K562 (cell line): Measurements from ENCODE around the gene GMIP. TPM values are rescaled to one million over a fixed set of nuclear protein-coding genes. Genes with fewer than 3 reads are reported as not detected.

Experiments
- ATAC-seq: fragments of 200-7000 bp; cut with Tn5 transposase; 3 replicates; pipeline ENCODE4 v1.9.1; 2020; ENCODE audit warnings: moderate library complexity
- BruUV-seq: library from RNA; stranded (reverse); fragments of 400-500 nt; replicated peaks from 2 replicates; lab custom pipeline; 2021; lab: Mats Ljungman, UMichigan
- CTCF ChIA-PET: fragments of 300-600 bp; formaldehyde crosslinking; extraction: SDS; loops from one replicate; lab custom pipeline; 2021; ENCODE audit warnings: low intra/inter-chr PET ratio; lab: Yijun Ruan, JAX
- POLR2A ChIA-PET: fragments of 300-600, 350-650 bp; sonication (Branson Sonifier 250); formaldehyde crosslinking; extraction: SDS; loops from one replicate; lab custom pipeline; 2021; ENCODE audit warnings: antibody characterized with exemption, inconsistent platforms; lab: Yijun Ruan, JAX
- DNase-seq, 4 experiments: peaks; one replicate each; pipeline versions ENCODE4 v3.0.0 to v3.0.0-alpha.2; 2011 to 2018; ENCODE audit warnings: low spot score in 3 of 4, mixed read lengths in 3 of 4; ENCODE audit errors: extremely low read depth in 1 of 4
- FAIRE-seq: peaks from 2 replicates; lab custom pipeline; 2011; peaks lifted over from hg19 to GRCh38; lab: Jason Lieb, UNC
- H2AFZ ChIP-seq: 2 replicates; pipeline ENCODE4 v1.6.0; 2011; ENCODE audit warnings: low read depth, low read length, control low read depth, inconsistent platforms
- H3K27ac ChIP-seq: fragments of 200-600 bp; 3 replicates; pipeline ENCODE4 v1.8.0; 2011; ENCODE audit warnings: low read depth, mild to moderate bottlenecking, control low read depth, inconsistent platforms, low read length, moderate library complexity, mixed read lengths; ENCODE audit errors: extremely low read depth
- H3K27me3 ChIP-seq, 2 experiments: fragments of 300-600 bp in 1 of 2; 2 replicates in 1 of 2; 3 replicates in 1 of 2; pipeline versions ENCODE4 v1.6.0 to v1.8.0; 2011; ENCODE audit warnings: inconsistent platforms in 2 of 2, low read length in 2 of 2, mild to moderate bottlenecking in 1 of 2, mixed read lengths in 1 of 2, moderate library complexity in 1 of 2; ENCODE audit not compliant: control insufficient read depth in 2 of 2, insufficient read depth in 2 of 2
- H3K36me3 ChIP-seq: fragments of 300-600 bp; 3 replicates; pipeline ENCODE4 v1.8.0; 2011; ENCODE audit warnings: mild to moderate bottlenecking, low read length, inconsistent platforms; ENCODE audit not compliant: control insufficient read depth, insufficient read depth
- H3K4me1 ChIP-seq, 2 experiments: fragments of 200-600 bp in 1 of 2; replicated peaks in 1 of 2; 2 replicates in 1 of 2; 3 replicates in 1 of 2; pipeline versions ENCODE4 v1.5.1 to v1.8.0; 2011; ENCODE audit warnings: inconsistent platforms in 2 of 2, low read length in 2 of 2, mild to moderate bottlenecking in 1 of 2, mixed read lengths in 1 of 2, moderate library complexity in 1 of 2; ENCODE audit not compliant: control insufficient read depth in 2 of 2, insufficient read depth in 2 of 2
- H3K4me2 ChIP-seq: 2 replicates; pipeline ENCODE4 v1.6.1; 2011; ENCODE audit warnings: low read length, control low read depth, inconsistent platforms, mixed read lengths; ENCODE audit not compliant: insufficient read depth
- H3K4me3 ChIP-seq: fragments of 200-600 bp; sonication (generic), shearing (Covaris generic); 2 replicates; pipeline ENCODE4 v1.5.1; 2016; ENCODE audit warnings: control low read depth, inconsistent platforms
- H3K79me2 ChIP-seq: fragments of 200-600 bp; 3 replicates; pipeline ENCODE4 v1.8.0; 2011; ENCODE audit warnings: low read length, inconsistent platforms; ENCODE audit not compliant: control insufficient read depth, insufficient read depth
- H3K9ac ChIP-seq, 2 experiments: 2 replicates each; pipeline versions ENCODE4 v1.6.0 to v1.6.1; 2011; ENCODE audit warnings: low read depth in 2 of 2, low read length in 2 of 2, control low read depth in 1 of 2, inconsistent platforms in 1 of 2, mild to moderate bottlenecking in 1 of 2, mixed read lengths in 1 of 2; ENCODE audit not compliant: insufficient read depth in 1 of 2
- H3K9me1 ChIP-seq: one replicate; pipeline ENCODE4 v1.6.0; 2011; ENCODE audit warnings: inconsistent platforms, mild to moderate bottlenecking, low read length, moderate library complexity; ENCODE audit not compliant: control insufficient read depth, insufficient read depth
- H3K9me3 ChIP-seq: replicated peaks from 2 replicates; pipeline ENCODE4 v1.5.1; 2011; ENCODE audit warnings: low read depth, low read length, inconsistent platforms; ENCODE audit not compliant: control insufficient read depth, insufficient read depth
- H4K20me1 ChIP-seq: replicated peaks from 2 replicates; pipeline ENCODE4 v1.6.1; 2011; ENCODE audit warnings: low read length, inconsistent platforms, mixed read lengths; ENCODE audit not compliant: control insufficient read depth, insufficient read depth
- BRD4 ChIP-seq: fragments of 200-600 bp; sonication (generic); IDR thresholded peaks from 2 replicates; pipeline ENCODE4 v1.6.1; 2017; ENCODE audit warnings: inconsistent platforms
- CREB1 ChIP-seq, 2 experiments: sonication (generic) in 1 of 2; formaldehyde crosslinking in 1 of 2; IDR thresholded peaks; 2 replicates each; pipeline versions ENCODE4 v1.6.1 to v1.8.0; 2012 to 2022; ENCODE audit warnings: inconsistent platforms in 1 of 2, mild to moderate bottlenecking in 1 of 2, missing genetic modification reagents in 1 of 2, moderate library complexity in 1 of 2
- CTCF ChIP-seq, 3 experiments: IDR thresholded peaks in 2 of 3; conservative IDR thresholded peaks in 1 of 3; 2 replicates each; pipeline ENCODE4 v1.5.1; 2011 to 2012; ENCODE audit warnings: low read length in 3 of 3, mild to moderate bottlenecking in 3 of 3, control low read depth in 2 of 3, improper control_type of control experiment in 1 of 3, inconsistent platforms in 1 of 3, low read depth in 1 of 3, mixed read lengths in 1 of 3, moderate library complexity in 1 of 3; ENCODE audit not compliant: insufficient read depth in 2 of 3
- EGR1 ChIP-seq: fragments of 450-650 bp; conservative IDR thresholded peaks from 2 replicates; pipeline ENCODE4 v1.6.1; 2017; ENCODE audit warnings: mild to moderate bottlenecking
- ETS1 ChIP-seq: conservative IDR thresholded peaks from 2 replicates; pipeline ENCODE4 v1.6.1; 2011; ENCODE audit warnings: low read depth, mild to moderate bottlenecking, low read length; ENCODE audit not compliant: control insufficient read depth
- LARP7 ChIP-seq: fragments of 450-650 bp; IDR thresholded peaks from 2 replicates; pipeline ENCODE4 v1.6.1; 2016
- POU5F1 ChIP-seq: fragments of 150-350 bp; IDR thresholded peaks from 2 replicates; pipeline ENCODE4 v1.6.1; 2014; ENCODE audit warnings: borderline replicate concordance, low read length, low read depth, mild to moderate bottlenecking; ENCODE audit not compliant: partially characterized antibody
- SAFB ChIP-seq: fragments of 200-400 bp; formaldehyde crosslinking; IDR thresholded peaks from 2 replicates; pipeline ENCODE4 v1.6.1; 2017; ENCODE audit warnings: low read depth, low read length, borderline replicate concordance
- SMARCE1 ChIP-seq: fragments of 450-650 bp; IDR thresholded peaks from 2 replicates; pipeline ENCODE4 v1.7.1; 2016; ENCODE audit warnings: mild to moderate bottlenecking
- YY1 ChIP-seq, 3 experiments: IDR thresholded peaks; 2 replicates each; pipeline ENCODE4 v1.6.1; 2011; ENCODE audit warnings: low read length in 2 of 3, mild to moderate bottlenecking in 2 of 3, moderate library complexity in 2 of 3, borderline replicate concordance in 1 of 3, control low read depth in 1 of 3, low read depth in 1 of 3; ENCODE audit not compliant: insufficient read depth in 3 of 3, insufficient replicate concordance in 2 of 3, control insufficient read depth in 1 of 3, insufficient read length in 1 of 3; ENCODE audit errors: extremely low read depth in 1 of 3
- ZFPM2 ChIP-seq: fragments of 250-450 bp; sonication (Bioruptor Pico); IDR thresholded peaks from 2 replicates; pipeline ENCODE4 v1.5.1; 2022; ENCODE audit warnings: mild to moderate bottlenecking
- ZNF140 ChIP-seq: fragments of 250-450 bp; sonication (Bioruptor Pico); IDR thresholded peaks from 2 replicates; pipeline ENCODE4 v1.8.0; 2021; ENCODE audit warnings: moderate library complexity, mild to moderate bottlenecking, inconsistent platforms
- WGBS: fragments of 100-300 bp; shearing (Covaris generic); methylation state at CpG from one replicate; pipeline ENCODE4 v1.1.6; 2016; ENCODE audit warnings: low coverage, mixed read lengths; ENCODE audit not compliant: insufficient coverage; ENCODE audit errors: missing lambda C conversion rate; 5-methylcytosine and 5-hydroxymethylcytosine counted together
- in situ Hi-C: fragments of 300-500 bp; cut with MboI; formaldehyde crosslinking; loops from 4 replicates; pipeline ENCODE4 v1.15.0; 2018; ENCODE audit warnings: inconsistent platforms, mixed read lengths
- intact Hi-C: fragments of 100-400 bp; cut with micrococcal nuclease; formaldehyde crosslinking; loops from 2 replicates; pipeline ENCODE4 v1.14.2; 2022
- polyA plus RNA-seq, 8 experiments: library from polyadenylated mRNA; depleted of rRNA in 4 of 8; stranded (reverse) in 5 of 8; unstranded in 3 of 8; fragments of >200 nt; fragmentation: Nextera tagmentation in 2 of 8; fragmentation: Illumina TruSeq in 1 of 8; extraction: Ambion mirVana in 2 of 8; extraction: Trizol in 1 of 8; gene quantifications; 2 replicates each; pipeline versions ENCODE4 v1.2.1 to v1.2.3, GENCODE V29; 2011 to 2014; ENCODE audit warnings: inconsistent platforms in 1 of 8, missing spikeins in 1 of 8
- total RNA-seq, 7 experiments: library from RNA; depleted of rRNA in 6 of 7; stranded (reverse); fragments of >200 nt in 6 of 7; fragmentation: Illumina TruSeq in 2 of 7; extraction: Trizol in 2 of 7; gene quantifications; 2 replicates each; pipeline versions ENCODE4 v1.2.1 to v1.2.3, GENCODE V29; 2011 to 2021; ENCODE audit warnings: low replicate concordance in 1 of 7
- TF ChIP-seq, protein P1 (sequence below), 3 experiments: fragments of 200-800 bp in 1 of 3; sonication (Bioruptor generic) in 1 of 3; sonication (generic) in 1 of 3; formaldehyde crosslinking in 1 of 3; IDR thresholded peaks; 2 replicates each; pipeline versions ENCODE4 v1.6.1 to v1.8.0; 2016 to 2022; ENCODE audit warnings: mild to moderate bottlenecking in 2 of 3, missing compliant biosample characterization in 2 of 3, missing genetic modification characterization in 2 of 3, missing genetic modification reagents in 1 of 3

Gene GMIP
- total and polyA plus RNA-seq, 9 of the 15 experiments (the other 6 are each of a cell fraction or from before 2014, with no cell fraction given) = 0.14 to 15.8 (median 3.2) TPM

DNA sequence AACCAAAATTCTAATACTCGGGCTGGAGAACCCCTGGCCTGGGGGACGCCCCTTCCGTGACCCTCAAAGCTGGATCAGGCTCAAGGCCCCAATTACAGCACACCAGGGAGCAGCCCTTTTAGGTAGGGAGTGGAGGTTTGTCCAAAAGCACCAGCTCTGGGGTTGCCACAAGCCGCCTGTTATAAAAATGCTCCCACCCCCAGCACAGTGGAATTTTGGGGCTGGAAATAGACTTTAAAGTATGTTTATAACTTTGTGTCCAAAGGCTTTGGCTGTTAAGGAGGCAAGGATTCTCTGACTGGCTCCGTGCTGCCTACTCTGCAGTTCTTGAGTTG, 564 bp upstream of the GMIP start (continued):
- TF ChIP-seq CTCF (IDR thresholded peaks at IDR 0.05 in 2 of 3, conservative IDR thresholded peaks at IDR 0.05 in 1 of 3; ENCODE audit: insufficient read depth in 2 of 3, low read depth in 1 of 3, low read length in 3 of 3) = 0 out of 6 replicates have a peak, but pooled peaks of 1 of the 3 experiments have one; percentile 8

- peak; percentile 45 for ATAC-seq
- CTCF ChIA-PET = interaction anchor here (0.7 to 1.8 kb wide), 4 partner anchors 79 to 127 kb away, joined by 3 to 30 read pairs (median 4); partner anchors contain the start of gene NDUFA13
- H3K9me1 ChIP-seq = no peaks in the 10 kb centered on the region
Observed at GRCh38 chr19:19642506-19643157, 825 bp downstream of the GMIP start.

More at GRCh38 chr19:19642506-19643157, 825 bp downstream of the GMIP start:
- FAIRE-seq (peak; percentile 72), DNase-seq (peak; percentile 16 to 47 (median 40))
- Histone ChIP-seq H3K79me2 (peaks cover 3% of the 10 kb centered on the region; the same call in 1 of the 3 replicates), H3K4me3 (peak overlapping the region; percentile 84), H3K4me1 (peaks cover 3 to 24% of the 10 kb centered on the region in 2 experiments; a peak in 3 of 5 replicates), H3K4me2 (peak overlapping the region; percentile 85), H3K27ac (peak overlapping the region; percentile 75), H2AFZ (peak overlapping the region; percentile 83), H3K36me3 (peaks cover 35% of the 10 kb centered on the region; the same call in 2 of the 3 replicates), H3K9me3 (no peaks in the 10 kb centered on the region), H3K27me3 (no peaks in the 10 kb centered on the region), H4K20me1 (no peaks in the 10 kb centered on the region)
- BruUV-seq = no TSS peak
- intact Hi-C loops = loop anchor here (2.0 to 5.0 kb wide), 2 partner anchors 90 to 110 kb away; no protein-coding TSS in a partner anchor
- in situ Hi-C loops = loop anchor here (25.0 kb wide), 1 partner anchor 105 kb away; the partner anchor contains the start of genes CILP2 and YJEFN3
- POLR2A ChIA-PET = interaction anchor here (0.6 kb wide), 1 partner anchor 93 kb away, joined by 3 read pairs; no protein-coding TSS in a partner anchor
- TF ChIP-seq CREB1 (IDR thresholded peaks at IDR 0.05) (no peak), CREB1 (CRISPR knock-in tag; IDR thresholded peaks at IDR 0.05) (no peak), BRD4 (peak; percentile 8; the same call in 1 of the 2 replicates), ZNF140 (CRISPR knock-in tag) (no peak), ETS1 (0 out of 2 replicates have a peak, but pooled peaks have one; percentile 39), POU5F1 (no peak), ZFPM2 (CRISPR knock-in tag) (no peak), SMARCE1 (0 out of 2 replicates have a peak, but pooled peaks have one; percentile 11), LARP7 (no peak), EGR1 (peak; percentile 47), YY1 (IDR thresholded peaks at IDR 0.05; ENCODE audit: borderline replicate concordance in 1 of 3, control insufficient read depth in 1 of 3, extremely low read depth in 1 of 3, insufficient read depth in 3 of 3, insufficient read length in 1 of 3, insufficient replicate concordance in 2 of 3, low read depth in 1 of 3, low read length in 2 of 3) (peak in 1 of 3 experiments; percentile 1), SAFB (no peak)
- TF ChIP-seq, protein P1, sequence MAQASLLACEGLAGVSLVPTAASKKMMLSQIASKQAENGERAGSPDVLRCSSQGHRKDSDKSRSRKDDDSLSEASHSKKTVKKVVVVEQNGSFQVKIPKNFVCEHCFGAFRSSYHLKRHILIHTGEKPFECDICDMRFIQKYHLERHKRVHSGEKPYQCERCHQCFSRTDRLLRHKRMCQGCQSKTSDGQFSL (CRISPR knock-in tag; IDR thresholded peaks at IDR 0.05) = peak; percentile 71; the same call in 1 of the 2 replicates
- TF ChIP-seq, protein P1 (tag; IDR thresholded peaks at IDR 0.05) = no peak
- TF ChIP-seq, all 486 proteins: peak for 6
- peak overlapping the region; percentile 68 to 93 for H3K9ac ChIP-seq
- WGBS = 19% methylated on average over 15 of the region's 16 CpGs
